GM18505 (cell line): Measurements from ENCODE around the gene ADCY2.

Source experiments
- ATAC-seq: cut with Tn5 transposase; IDR thresholded peaks from one replicate; pipeline ENCODE4 v1.9.1; 2021; ENCODE audit not compliant: unreplicated experiment
- POLR2A ChIP-seq: IDR thresholded peaks from 4 replicates; pipeline ENCODE4 v1.6.1; 2011; ENCODE audit warnings: borderline replicate concordance; ENCODE audit not compliant: insufficient read depth, insufficient read length; ENCODE audit errors: extremely low read depth

The ADCY2 gene

DNA sequence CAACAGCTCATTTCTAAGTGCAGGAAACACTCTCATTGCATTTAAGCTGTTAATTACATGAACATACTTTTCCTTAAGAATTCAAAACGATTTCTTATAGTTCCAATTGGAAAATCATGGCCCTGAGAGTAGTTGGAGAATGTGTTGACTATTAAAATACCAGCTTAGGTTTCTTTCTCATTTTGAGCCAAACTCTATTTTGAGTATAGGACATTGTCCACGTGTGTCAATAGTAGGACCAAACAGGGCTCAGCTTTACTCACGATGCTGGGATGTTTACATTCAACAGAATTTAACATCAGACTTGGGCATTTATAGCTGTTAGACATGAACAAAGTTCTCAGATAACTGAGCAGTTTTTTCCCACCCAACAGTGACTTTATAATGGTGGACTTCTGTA is 39.6 kb downstream of the ADCY2 start:
- no peak for TF ChIP-seq POLR2A
- ATAC-seq, result no peak

DNA sequence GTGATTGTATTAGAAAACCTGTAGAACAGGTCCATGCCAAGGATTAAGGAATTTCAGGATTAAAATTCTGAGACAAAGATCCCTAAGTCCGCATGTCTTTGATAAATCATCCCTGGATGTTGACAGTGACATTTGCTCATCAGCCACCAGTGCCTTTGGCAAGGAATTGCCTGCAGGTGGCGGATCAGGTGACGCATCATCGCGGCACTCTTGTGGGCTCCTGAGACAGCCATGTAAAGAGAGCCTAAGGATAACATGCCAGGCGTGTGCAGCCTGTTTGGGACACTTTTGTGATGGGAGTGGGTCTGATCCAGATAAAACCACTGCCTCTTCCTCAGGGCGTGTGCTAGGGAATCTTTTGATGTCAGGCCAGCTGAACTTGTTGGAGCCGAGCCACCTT is 40.6 kb downstream of the ADCY2 start:
- no peak for TF ChIP-seq POLR2A
- ATAC-seq, result no peak

GRCh38 chr5:7437836-7438235 is 41.9 kb downstream of the ADCY2 start:
- no peak for TF ChIP-seq POLR2A
- no peak for ATAC-seq

- TF ChIP-seq POLR2A, result no peak
- ATAC-seq, result no peak
Measured at GRCh38 chr5:7445068-7445467, 49.1 kb downstream of the ADCY2 start.

DNA sequence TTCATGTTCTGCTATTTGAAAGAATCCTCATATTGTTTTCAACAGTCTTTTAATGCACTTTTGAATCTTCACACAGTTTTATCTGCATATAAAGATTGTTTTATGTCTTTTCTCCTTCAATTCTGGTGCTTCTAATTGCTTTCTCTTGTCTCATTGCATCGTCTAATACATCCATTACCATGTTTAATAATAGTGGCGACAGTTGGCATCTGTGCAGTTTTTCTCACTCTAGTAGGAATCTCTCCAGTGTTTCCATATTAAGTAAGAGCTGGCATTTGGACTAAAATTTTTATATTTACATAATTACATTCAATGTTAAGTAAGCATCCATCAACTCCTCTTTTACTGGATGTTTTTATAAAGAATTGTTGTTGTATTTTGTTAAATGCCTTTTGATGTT is 49.9 kb downstream of the ADCY2 start:
- ATAC-seq, result no peak
- TF ChIP-seq POLR2A, result no peak

GRCh38 chr5:7446913-7447312 is 51.0 kb downstream of the ADCY2 start:
- TF ChIP-seq POLR2A, result no peak
- no peak for ATAC-seq

DNA sequence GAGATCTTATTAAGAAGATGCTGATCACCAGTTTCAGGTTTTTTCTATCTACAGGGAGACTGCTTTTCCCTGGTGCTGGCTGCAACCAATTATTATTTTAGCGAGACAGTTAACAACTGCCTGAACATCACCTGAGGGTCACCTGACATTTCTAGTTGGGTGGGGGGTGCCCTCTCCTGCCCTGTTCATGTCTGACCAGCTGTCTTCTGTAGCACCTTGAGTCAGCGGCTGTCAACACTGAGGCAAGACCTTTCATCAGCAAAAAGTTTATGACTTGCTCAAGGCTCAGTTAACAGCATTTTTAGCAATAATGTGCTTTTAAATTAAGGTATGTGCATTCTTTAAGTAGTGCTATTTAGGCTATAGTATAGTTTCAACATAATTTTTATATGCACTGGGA is 58.0 kb downstream of the ADCY2 start:
- ATAC-seq, result no peak
- TF ChIP-seq POLR2A, result no peak

DNA sequence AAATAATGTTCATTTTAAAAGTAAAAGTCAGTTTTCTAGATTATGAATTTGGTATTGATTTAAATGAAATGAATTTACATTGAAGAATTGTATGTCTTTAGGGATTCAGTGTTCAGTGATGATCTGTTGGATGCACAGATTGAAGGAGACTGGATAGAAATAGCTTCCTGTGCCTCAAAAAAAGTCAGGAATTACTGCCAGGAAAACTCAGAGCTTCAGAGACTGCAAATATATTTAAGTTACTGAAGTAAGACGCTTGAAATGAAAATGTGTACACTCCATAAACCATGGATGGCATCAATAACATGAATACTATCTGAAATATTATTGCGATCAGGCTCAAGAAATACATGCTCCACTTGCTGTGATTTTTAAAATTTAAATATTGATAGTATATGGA is 60.3 kb downstream of the ADCY2 start:
- no peak for ATAC-seq
- no peak for TF ChIP-seq POLR2A

GRCh38 chr5:7461371-7461770 is 65.4 kb downstream of the ADCY2 start:
- no peak for TF ChIP-seq POLR2A
- ATAC-seq, result no peak

DNA sequence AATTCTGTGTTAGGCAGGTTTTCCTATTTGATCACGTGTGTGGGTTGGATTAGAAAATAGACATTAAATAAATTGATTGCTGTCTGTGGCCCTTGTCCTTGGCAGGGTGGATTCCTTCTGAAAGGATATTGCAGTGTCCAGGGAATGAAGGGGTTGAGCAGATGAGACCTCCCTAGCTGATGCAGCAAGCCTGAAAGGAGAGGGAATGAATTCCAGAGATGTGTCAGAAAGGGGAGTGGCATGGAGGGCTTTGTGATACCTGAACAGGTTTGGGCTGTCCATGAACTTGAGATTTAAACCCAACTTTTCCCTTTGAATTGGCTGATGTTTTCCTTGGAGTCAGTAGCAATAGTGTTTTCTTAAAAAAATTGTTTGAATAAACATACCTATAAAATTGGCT is 66.8 kb downstream of the ADCY2 start:
- no peak for ATAC-seq
- TF ChIP-seq POLR2A, result no peak

DNA sequence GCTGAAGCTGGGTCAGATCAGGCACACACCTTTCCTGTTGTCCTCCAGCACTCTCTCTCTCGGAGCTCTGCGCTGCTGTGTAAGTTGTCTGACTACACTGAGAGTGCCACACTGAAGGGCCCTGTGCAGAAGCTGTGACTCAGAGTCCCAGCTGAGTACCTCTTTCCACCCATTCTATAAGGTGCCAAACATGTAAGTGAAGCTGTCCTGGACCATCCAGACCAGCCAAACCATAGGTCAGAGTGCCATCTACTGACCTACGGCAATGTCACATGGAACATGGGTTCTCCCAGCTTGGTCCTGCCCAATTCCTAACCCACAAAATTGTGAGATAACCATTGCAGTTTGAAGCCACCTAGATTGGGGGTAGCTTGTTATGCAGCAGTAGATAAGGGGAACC is 68.2 kb downstream of the ADCY2 start:
- no peak for ATAC-seq
- TF ChIP-seq POLR2A, result no peak

DNA sequence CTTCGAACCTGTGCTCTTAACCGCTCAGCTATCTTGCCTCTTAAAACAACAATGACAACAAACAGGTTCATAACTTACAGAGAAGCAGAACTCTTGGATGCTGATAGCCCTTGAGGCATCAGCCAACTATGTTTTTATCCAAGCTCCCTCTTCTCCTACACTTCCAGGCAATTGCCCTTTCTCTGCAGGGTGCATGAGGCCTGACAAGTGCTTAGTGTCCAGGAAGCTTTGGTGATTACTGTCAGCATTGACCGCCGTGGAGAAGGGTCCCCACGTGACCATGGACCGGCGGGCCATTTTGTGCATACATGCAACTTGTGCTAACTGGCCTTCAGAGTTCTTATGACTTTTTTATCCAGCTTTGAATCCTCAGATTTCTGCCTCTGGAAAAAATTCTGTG is 71.2 kb downstream of the ADCY2 start:
- TF ChIP-seq POLR2A, result no peak
- ATAC-seq, result no peak

DNA sequence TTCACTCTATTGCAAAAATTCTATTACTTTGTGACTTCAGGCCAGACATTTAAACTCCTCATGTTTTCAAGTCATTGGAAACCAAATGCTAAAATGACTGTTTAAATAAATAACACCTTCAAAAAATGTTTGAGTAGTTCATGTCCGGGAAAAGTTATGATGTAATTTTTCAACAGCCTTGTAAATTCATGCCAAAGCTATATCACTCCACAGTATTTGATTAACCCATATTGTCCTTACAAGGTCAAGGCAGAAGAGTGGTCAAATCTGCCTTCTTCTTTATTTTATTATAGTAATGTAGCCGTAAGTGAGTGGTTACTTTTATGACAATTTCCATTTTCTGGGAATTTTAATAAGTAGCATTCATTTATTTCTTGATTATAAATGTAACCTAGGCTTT is 72.8 kb downstream of the ADCY2 start:
- ATAC-seq, result no peak
- no peak for TF ChIP-seq POLR2A

DNA sequence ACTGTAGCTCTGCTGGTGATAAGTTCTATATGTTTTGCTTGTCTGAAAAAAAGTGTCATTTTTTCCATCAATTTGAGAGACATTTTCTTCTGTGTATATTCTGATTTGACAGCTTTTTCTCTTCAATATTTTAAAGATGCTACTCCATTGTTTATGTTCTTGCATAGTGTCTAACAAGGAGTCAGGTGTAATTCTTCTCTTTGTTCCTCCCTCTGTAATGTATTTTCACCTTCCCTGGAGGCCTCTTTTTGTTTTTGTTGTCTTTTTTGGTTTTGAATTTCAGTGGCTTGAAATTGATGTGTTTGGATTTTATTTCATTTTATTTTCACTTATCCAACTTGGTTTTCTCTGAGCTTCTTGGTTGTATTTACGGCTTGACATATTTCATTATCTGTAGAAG is 75.8 kb downstream of the ADCY2 start:
- TF ChIP-seq POLR2A, result no peak
- ATAC-seq, result no peak

- no peak for ATAC-seq
- no peak for TF ChIP-seq POLR2A
Measured at GRCh38 chr5:7473115-7473514, 77.2 kb downstream of the ADCY2 start.
